GM19193 (cell line): ENCODE results near the gene DMRT1.

ENCODE experiments used
- POLR2A ChIP-seq: IDR thresholded peaks from 4 replicates; pipeline ENCODE4 v1.6.1; 2011; ENCODE audit not compliant: insufficient read depth, insufficient read length; ENCODE audit errors: extremely low read depth

Gene DMRT1

DNA sequence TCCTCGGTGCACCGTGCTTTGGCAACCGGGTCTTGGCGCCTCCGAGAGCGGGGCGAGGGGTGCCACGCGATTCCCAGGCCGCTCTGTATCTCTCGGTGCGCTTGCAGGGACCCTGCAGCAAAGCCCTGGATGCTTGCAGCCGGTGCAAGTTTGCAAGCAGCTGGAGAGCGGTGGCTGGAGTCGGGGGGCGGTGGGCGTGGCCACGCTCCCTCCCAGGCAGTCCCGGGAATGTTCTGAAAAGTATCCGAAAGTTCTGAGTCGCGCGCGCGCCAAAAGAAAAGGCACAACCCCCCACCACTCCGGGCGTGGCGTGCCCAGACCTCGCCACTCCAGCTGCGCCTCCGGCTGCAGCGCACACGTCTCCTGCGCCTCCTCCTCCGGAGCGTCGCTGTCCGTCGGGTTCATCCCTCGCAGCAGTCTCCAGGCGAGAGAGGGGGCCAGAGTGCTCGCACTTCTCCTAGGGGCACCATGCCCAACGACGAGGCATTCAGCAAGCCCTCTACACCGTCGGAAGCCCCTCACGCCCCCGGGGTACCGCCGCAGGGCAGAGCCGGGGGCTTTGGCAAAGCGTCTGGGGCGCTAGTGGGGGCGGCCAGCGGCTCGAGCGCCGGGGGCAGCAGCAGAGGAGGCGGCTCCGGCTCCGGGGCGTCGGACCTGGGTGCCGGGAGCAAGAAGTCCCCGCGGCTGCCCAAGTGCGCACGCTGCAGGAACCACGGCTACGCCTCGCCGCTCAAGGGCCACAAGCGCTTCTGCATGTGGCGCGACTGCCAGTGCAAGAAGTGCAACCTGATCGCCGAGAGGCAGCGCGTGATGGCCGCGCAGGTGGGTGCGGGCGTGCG lies at the start of gene DMRT1:
Gene DMRT1 (plus strand): TSS at position 327 of the 839 bp plus-strand sequence. CDS start 142 bp downstream, at position 469.
- TF ChIP-seq POLR2A: no peak

DNA sequence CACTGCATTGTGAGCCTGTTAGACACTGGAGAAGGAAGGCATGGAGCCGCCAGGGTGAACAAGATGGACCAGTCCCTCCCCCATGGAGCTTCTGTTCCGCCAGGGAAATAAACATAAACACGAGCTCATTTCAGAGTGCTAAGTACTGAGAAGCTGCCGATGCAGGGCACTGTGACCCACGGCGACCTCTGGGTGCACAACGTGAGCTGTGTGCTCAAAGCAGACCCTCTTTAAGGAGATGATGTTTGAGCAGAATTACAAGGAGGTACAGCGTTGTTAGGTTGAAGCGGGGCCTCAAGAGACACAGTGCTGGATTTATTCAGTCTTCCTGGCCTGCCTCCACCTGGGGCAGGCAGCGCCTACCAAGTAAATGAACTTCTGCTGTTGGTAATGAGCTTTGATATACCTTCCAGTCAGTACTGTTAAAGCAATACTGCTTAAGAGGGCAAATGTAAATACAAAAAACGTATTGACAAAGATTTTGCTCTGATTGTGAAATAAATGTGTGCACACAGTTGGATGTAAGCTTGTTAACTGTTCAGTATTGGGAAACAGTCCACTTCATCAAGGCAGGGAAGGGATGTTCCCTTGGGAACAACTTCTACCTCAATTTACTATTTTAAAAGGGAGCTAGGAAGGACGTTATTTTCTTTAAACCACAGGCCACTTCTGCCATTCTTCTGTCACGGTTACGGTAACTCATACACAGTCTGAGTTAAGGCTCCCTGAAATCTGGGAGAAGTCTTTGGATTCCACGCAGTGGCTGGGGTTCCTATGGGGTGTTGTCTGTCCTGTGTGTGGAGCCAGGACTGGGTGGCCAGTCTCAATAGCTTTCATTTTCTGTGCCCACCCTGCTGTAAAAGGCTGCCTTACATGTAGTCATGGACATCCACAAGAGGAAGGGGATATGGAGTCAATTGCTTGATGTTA lies 48.9 kb upstream of the DMRT1 start:
- TF ChIP-seq POLR2A: no peak

DNA sequence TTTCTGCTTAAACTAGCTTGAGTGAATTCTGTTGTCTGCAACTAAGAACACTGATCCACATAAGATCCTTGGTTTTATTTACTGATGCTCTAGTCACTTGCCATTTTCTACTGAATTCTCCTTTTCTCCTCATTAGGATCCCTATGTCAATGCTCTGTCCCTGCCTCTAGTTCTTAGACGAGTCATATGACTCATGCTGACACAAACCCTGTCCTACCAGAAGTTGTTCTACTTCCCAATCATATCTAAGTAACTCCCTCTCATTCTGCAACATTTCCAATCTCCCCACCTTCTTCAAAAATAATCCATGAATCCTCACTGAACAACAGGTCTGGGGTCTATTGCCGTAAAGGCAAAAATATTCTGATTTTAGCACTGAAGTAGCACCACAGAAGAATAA lies 47.1 kb upstream of the DMRT1 start:
- TF ChIP-seq POLR2A: no peak

DNA sequence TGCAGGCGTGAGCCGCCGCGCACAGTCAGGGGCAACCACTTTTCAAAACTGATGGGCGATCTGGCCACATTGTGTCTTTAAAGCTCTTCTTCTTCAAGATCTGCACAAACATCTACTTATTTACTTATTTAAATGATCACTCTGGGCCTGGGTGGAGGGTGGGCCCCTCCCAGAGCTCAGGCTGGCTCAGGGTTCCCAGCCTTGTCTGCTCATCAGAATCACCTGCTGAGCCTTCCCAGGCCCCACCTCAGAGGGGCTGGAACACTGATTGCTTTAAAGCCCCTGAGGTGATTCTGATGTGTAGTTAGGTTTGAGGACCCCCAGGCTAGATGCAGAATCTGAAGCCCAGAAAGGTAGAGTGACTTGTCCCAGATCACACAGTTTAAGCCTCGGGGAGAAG lies 45.6 kb upstream of the DMRT1 start:
- no peak for TF ChIP-seq POLR2A

- TF ChIP-seq POLR2A: no peak
Observed at GRCh38 chr9:800591-801150, 40.8 kb upstream of the DMRT1 start.

GRCh38 chr9:801399-802071 lies 40.0 kb upstream of the DMRT1 start:
- no peak for TF ChIP-seq POLR2A

DNA sequence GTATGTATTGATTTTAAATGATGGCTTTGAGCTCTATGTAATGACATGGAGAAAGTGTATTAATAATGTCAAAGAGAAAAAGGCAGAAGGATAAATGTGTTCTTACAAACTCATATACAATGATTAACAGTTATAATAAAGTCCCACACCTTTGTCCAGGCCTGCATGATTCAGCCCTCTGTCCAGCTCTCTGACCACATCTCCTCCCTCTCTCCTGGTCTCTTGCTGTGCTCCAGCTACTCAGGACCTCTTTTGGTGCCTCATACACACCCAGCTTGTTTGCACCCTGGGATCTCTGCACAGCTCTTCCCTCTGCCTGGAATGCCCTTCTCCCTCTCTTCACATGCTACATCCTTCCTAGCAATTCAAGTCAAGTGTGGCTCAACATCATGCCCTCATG lies 37.5 kb upstream of the DMRT1 start:
- no peak for TF ChIP-seq POLR2A

DNA sequence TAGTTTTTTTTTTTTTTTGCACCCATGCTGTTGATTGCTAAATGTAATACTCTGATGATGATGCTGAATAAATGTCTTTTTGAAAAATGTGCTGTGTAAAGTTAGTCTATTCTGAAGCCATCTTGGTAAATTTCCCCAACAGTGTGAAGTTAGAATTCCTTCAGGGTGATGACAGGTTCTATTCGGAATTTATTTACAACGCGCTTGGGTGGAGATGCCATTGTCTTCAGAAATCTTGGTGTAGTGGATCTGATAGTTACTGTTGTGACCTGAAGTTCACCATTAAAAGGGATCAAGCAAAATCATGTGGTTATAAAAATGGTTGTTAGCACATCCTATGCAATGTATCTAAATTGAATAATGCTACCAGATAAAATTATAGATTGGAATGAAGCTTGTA lies 36.3 kb upstream of the DMRT1 start:
- no peak for TF ChIP-seq POLR2A

GRCh38 chr9:806285-807156 lies 35.0 kb upstream of the DMRT1 start:
- TF ChIP-seq POLR2A: no peak

DNA sequence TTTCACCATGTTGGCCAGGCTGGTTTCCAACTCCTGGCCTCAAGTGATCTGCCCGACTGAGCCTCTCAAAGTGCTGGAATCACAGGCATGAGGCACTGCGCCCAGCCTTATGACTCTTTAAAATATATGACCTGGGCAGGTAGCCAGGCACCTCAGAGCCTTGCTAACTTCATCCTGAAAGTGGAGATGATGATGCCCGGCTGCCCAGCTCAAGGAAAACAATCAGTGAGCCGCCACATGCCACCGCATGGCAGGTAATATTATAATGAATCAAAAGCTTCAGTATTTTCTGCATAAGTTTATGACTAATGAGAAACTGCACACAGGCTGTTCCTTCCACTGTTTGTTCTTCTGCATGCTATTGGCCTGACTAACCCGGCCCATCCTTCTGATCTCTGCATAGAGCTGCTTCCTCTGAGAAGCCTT lies 30.4 kb upstream of the DMRT1 start:
- no peak for TF ChIP-seq POLR2A

- TF ChIP-seq POLR2A: no peak
Observed at GRCh38 chr9:818958-819357, 22.5 kb upstream of the DMRT1 start.

GRCh38 chr9:826500-827280 lies 14.8 kb upstream of the DMRT1 start:
- no peak for TF ChIP-seq POLR2A

GRCh38 chr9:840343-840742 lies 1.2 kb upstream of the DMRT1 start:
- TF ChIP-seq POLR2A: no peak

- TF ChIP-seq POLR2A: no peak
Observed at GRCh38 chr9:842635-843426, 1.3 kb downstream of the DMRT1 start.
